OCI-LY7 (cell line): ENCODE measurements around the gene PSMF1. TPM values are rescaled to one million over a fixed set of nuclear protein-coding genes. Genes with fewer than 3 reads are reported as not detected.

Source experiments
- BruUV-seq: library from RNA; stranded (reverse); fragments of 400-500 nt; replicated peaks from 2 replicates; lab custom pipeline; 2021; lab: Mats Ljungman, UMichigan
- CTCF ChIA-PET: fragments of 300-600 bp; sonication (Branson Sonifier 250); formaldehyde crosslinking; loops from one replicate; lab custom pipeline; 2022; ENCODE audit warnings: antibody characterized with exemption; ENCODE audit not compliant: unreplicated experiment; lab: Charles Lee
- POLR2A ChIA-PET: fragments of 300-600 bp; sonication (Branson Sonifier 250); formaldehyde crosslinking; loops from one replicate; lab custom pipeline; 2022; ENCODE audit warnings: antibody characterized with exemption; lab: Charles Lee
- DNase-seq: peaks from one replicate; pipeline ENCODE4 v3.0.0-alpha.2; 2015; ENCODE audit warnings: low spot score
- H2AFZ ChIP-seq: fragments of 200-600 bp; sonication (generic), shearing (Covaris generic); 2 replicates; pipeline ENCODE4 v1.6.1; 2014; ENCODE audit warnings: mild to moderate bottlenecking, antibody characterized with exemption, low read length, moderate library complexity
- H3K27ac ChIP-seq: fragments of 200-600 bp; sonication (generic); 2 replicates; pipeline ENCODE4 v1.5.1; 2014; ENCODE audit warnings: mixed run types, low read depth, mild to moderate bottlenecking, moderate library complexity, low read length, inconsistent platforms; ENCODE audit not compliant: poor library complexity, severe bottlenecking
- H3K36me3 ChIP-seq: fragments of 200-600 bp; sonication (generic); 2 replicates; pipeline ENCODE4 v1.6.1; 2014; ENCODE audit warnings: mild to moderate bottlenecking, antibody characterized with exemption, low read length, moderate library complexity, mixed read lengths; ENCODE audit not compliant: insufficient read depth
- H3K4me1 ChIP-seq: fragments of 200-600 bp; sonication (generic); 2 replicates; pipeline ENCODE4 v1.5.1; 2014; ENCODE audit warnings: mild to moderate bottlenecking, low read length; ENCODE audit not compliant: insufficient read depth, poor library complexity, severe bottlenecking
- H3K4me2 ChIP-seq: fragments of 200-600 bp; sonication (generic); 2 replicates; pipeline ENCODE4 v1.6.1; 2014; ENCODE audit warnings: mild to moderate bottlenecking, low read length
- H3K4me3 ChIP-seq: fragments of 200-600 bp; sonication (generic); 2 replicates; pipeline ENCODE4 v1.5.1; 2014; ENCODE audit warnings: mild to moderate bottlenecking, low read depth, low read length; ENCODE audit not compliant: poor library complexity, severe bottlenecking
- H3K79me2 ChIP-seq: fragments of 200-600 bp; sonication (generic); 2 replicates; pipeline ENCODE4 v1.6.1; 2016; ENCODE audit warnings: low read depth, mild to moderate bottlenecking, low read length, moderate library complexity, mixed read lengths; ENCODE audit not compliant: insufficient read depth
- H3K9me2 ChIP-seq: fragments of 200-600 bp; sonication (generic); 2 replicates; pipeline ENCODE4 v1.6.1; 2016; ENCODE audit warnings: mild to moderate bottlenecking, low read length, mixed read lengths; ENCODE audit not compliant: insufficient read depth
- H3K9me3 ChIP-seq: fragments of 200-600 bp; sonication (generic); 2 replicates; pipeline ENCODE4 v1.6.1; 2014; ENCODE audit warnings: mild to moderate bottlenecking, mixed run types, low read length, mixed read lengths
- H4K20me1 ChIP-seq: fragments of 200-600 bp; sonication (generic); 2 replicates; pipeline ENCODE4 v1.6.1; 2014; ENCODE audit warnings: mild to moderate bottlenecking, antibody characterized with exemption, low read length, moderate library complexity, mixed read lengths; ENCODE audit not compliant: insufficient read depth
- EZH2phosphoT487 ChIP-seq: fragments of 200-600 bp; sonication (generic); IDR thresholded peaks from 2 replicates; pipeline ENCODE4 v1.6.1; 2018; ENCODE audit warnings: low read depth, borderline replicate concordance, mild to moderate bottlenecking, mixed run types, antibody characterized with exemption, low read length, moderate library complexity, mixed read lengths
- intact Hi-C: fragments of 100-400 bp; cut with micrococcal nuclease; formaldehyde crosslinking; loops from one replicate; pipeline ENCODE4 v1.10.0; 2022; ENCODE audit not compliant: unreplicated experiment
- total RNA-seq, 2 experiments: library from RNA; depleted of rRNA in 1 of 2; stranded (reverse); fragments of >200 nt in 1 of 2; shearing (Covaris generic) in 1 of 2; gene quantifications; 2 replicates each; pipeline ENCODE4 v1.2.3, GENCODE V29; 2014 to 2022
- TF ChIP-seq, protein P1 (sequence below): fragments of 200-600 bp; sonication (generic); conservative IDR thresholded peaks from 2 replicates; pipeline ENCODE4 v1.5.1; 2014; ENCODE audit warnings: mild to moderate bottlenecking, antibody characterized with exemption, low read length, moderate library complexity, mixed read lengths

PSMF1 gene
- total RNA-seq, 2 experiments from 2014 or later, result 34.7 to 132 TPM

DNA sequence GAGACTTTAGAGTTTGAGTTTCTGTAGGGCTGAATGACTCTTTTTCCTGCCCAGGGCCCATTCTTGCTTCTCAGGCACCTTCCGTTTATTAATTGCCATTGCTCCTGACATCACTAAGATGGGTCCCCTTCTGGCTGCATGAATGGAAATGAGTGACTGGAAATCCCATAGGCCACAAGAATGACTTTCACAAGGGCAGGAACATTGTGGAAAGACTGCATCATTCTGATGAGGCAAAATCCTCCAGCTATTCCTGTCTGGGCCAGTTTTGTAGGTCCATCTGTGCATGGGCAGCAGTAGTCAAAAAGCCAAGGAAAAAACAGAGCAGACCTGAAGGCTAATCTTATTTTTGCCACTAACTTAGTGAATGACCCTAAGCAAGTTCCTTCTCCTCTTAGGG, 47.1 kb downstream of the PSMF1 start:
- Histone ChIP-seq H3K27ac (no peak overlapping the region), H4K20me1 (no peaks in the 10 kb centered on the region), H3K9me3 (no peaks in the 10 kb centered on the region), H3K9me2 (no peaks in the 10 kb centered on the region), H3K4me3 (no peak overlapping the region), H3K36me3 (peaks cover 93% of the 10 kb centered on the region), H2AFZ (no peak overlapping the region), H3K4me2 (no peak overlapping the region), H3K79me2 (no peaks in the 10 kb centered on the region), H3K4me1 (no peaks in the 10 kb centered on the region)
- CTCF ChIA-PET, result no interaction called here
- no peak for DNase-seq
- no peak for TF ChIP-seq EZH2phosphoT487
- TF ChIP-seq, protein P1, sequence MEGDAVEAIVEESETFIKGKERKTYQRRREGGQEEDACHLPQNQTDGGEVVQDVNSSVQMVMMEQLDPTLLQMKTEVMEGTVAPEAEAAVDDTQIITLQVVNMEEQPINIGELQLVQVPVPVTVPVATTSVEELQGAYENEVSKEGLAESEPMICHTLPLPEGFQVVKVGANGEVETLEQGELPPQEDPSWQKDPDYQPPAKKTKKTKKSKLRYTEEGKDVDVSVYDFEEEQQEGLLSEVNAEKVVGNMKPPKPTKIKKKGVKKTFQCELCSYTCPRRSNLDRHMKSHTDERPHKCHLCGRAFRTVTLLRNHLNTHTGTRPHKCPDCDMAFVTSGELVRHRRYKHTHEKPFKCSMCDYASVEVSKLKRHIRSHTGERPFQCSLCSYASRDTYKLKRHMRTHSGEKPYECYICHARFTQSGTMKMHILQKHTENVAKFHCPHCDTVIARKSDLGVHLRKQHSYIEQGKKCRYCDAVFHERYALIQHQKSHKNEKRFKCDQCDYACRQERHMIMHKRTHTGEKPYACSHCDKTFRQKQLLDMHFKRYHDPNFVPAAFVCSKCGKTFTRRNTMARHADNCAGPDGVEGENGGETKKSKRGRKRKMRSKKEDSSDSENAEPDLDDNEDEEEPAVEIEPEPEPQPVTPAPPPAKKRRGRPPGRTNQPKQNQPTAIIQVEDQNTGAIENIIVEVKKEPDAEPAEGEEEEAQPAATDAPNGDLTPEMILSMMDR, result no peak
- intact Hi-C loops, result no loop called here
- no TSS peak for BruUV-seq
- POLR2A ChIA-PET, result no interaction called here

GRCh38 chr20:1165941-1166340, 47.5 kb downstream of the PSMF1 start:
- BruUV-seq, result no TSS peak
- CTCF ChIA-PET, result no interaction called here

DNA sequence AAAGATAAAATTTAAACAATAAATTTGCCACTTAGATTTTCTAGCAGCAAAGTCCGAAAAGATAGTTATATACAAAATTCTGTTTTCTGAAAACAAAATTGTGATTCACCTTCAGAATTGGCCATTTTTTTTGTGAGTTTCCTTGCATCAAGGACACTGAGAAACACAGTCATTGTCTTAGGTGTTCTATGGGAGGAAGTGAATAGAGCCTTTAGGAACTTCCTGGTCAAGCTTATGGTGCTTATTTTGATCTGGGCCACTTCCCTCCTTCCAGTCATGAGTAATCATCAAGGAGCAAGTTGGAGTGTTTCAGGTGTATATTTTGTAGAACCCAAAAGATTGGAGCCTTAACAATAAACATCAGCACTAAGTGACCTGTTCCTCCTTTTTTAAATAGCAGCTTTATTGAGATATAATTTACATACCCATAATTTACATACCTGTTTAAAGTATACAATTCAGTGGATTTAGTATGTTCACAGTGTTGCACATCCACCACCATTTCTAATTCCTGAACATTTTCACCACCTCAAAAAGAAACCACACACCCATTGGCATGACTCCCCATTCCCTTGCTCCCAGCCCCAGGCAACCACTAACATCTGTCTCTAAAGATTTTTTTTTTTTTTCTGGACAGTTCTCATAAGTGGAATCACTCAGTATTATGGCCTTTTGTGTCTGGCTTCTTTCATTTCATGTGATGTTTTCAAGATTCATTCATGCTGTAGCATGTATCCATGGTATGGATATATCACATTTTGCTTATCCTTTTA, 48.7 kb downstream of the PSMF1 start:
- H3K79me2 ChIP-seq, result no peaks in the 10 kb centered on the region
- ChIA-PET CTCF (no interaction called here), POLR2A (no interaction called here)
- H3K9me3 ChIP-seq, result no peaks in the 10 kb centered on the region
- no peak for TF ChIP-seq EZH2phosphoT487
- TF ChIP-seq, protein P1, result no peak
- H2AFZ ChIP-seq, result no peak overlapping the region
- H3K27ac ChIP-seq, result no peak overlapping the region
- H4K20me1 ChIP-seq, result no peaks in the 10 kb centered on the region
- no peak overlapping the region for H3K4me3 ChIP-seq
- no peaks in the 10 kb centered on the region for H3K4me1 ChIP-seq
- no peaks in the 10 kb centered on the region for H3K9me2 ChIP-seq
- DNase-seq, result no peak
- peaks cover 84% of the 10 kb centered on the region for H3K36me3 ChIP-seq
- TSS peak; percentile 54 for BruUV-seq
- H3K4me2 ChIP-seq, result no peak overlapping the region
- intact Hi-C loops, result no loop called here

More at GRCh38 chr20:1165941-1166340, 47.5 kb downstream of the PSMF1 start:
- Histone ChIP-seq H3K9me2 (no peaks in the 10 kb centered on the region), H3K79me2 (no peaks in the 10 kb centered on the region), H3K36me3 (peaks cover 91% of the 10 kb centered on the region), H4K20me1 (no peaks in the 10 kb centered on the region), H3K4me2 (no peak overlapping the region), H3K9me3 (no peaks in the 10 kb centered on the region), H3K4me1 (no peaks in the 10 kb centered on the region), H3K27ac (no peak overlapping the region), H2AFZ (no peak overlapping the region), H3K4me3 (no peak overlapping the region)
- no peak for DNase-seq
- POLR2A ChIA-PET, result no interaction called here
- intact Hi-C loops, result no loop called here
- TF ChIP-seq, protein P1, result no peak
- TF ChIP-seq EZH2phosphoT487, result no peak
